CD4-positive, alpha-beta T cell treated with Interferon alpha-2 for 1 hour (primary cell): ENCODE data around the gene HS1BP3.

Source experiments
- DNase-seq, 2 donors: peaks; one replicate each; pipeline ENCODE4 v3.0.0-alpha.2; 2020 to 2022

HS1BP3 gene

GRCh38 chr2:20650877-20651730, at the start of gene HS1BP3:
HS1BP3 (minus strand) TSS chr2:20651098; CDS start chr2:20651063, 35 bp downstream.
- DNase-seq = peak; percentile 88 to 93

- no peak for DNase-seq
Observed at GRCh38 chr2:20698916-20699613, 48.2 kb upstream of the HS1BP3 start.

GRCh38 chr2:20697322-20697934, 46.5 kb upstream of the HS1BP3 start:
- no peak for DNase-seq

GRCh38 chr2:20696366-20696765, 45.5 kb upstream of the HS1BP3 start:
- no peak for DNase-seq

- no peak for DNase-seq
Observed at GRCh38 chr2:20693317-20693716, 42.4 kb upstream of the HS1BP3 start.

GRCh38 chr2:20692081-20692480, 41.2 kb upstream of the HS1BP3 start:
- DNase-seq = no peak

GRCh38 chr2:20691076-20691734, 40.3 kb upstream of the HS1BP3 start:
- DNase-seq = no peak

GRCh38 chr2:20689428-20690264, 38.7 kb upstream of the HS1BP3 start:
- DNase-seq = no peak

GRCh38 chr2:20687260-20687832, 36.4 kb upstream of the HS1BP3 start:
- no peak for DNase-seq

- DNase-seq = no peak
Observed at GRCh38 chr2:20684581-20685063, 33.7 kb upstream of the HS1BP3 start.

GRCh38 chr2:20682167-20682920, 31.4 kb upstream of the HS1BP3 start:
- no peak for DNase-seq

GRCh38 chr2:20680744-20681375, 30.0 kb upstream of the HS1BP3 start:
- DNase-seq = no peak

GRCh38 chr2:20678780-20679179, 27.9 kb upstream of the HS1BP3 start:
- DNase-seq = no peak

GRCh38 chr2:20678086-20678395, 27.1 kb upstream of the HS1BP3 start:
- no peak for DNase-seq

GRCh38 chr2:20677301-20678085, 26.6 kb upstream of the HS1BP3 start:
- DNase-seq = no peak

- no peak for DNase-seq
Observed at GRCh38 chr2:20676353-20677215, 25.7 kb upstream of the HS1BP3 start.

- DNase-seq = peak in 1 of 2 donors; percentile 23
Observed at GRCh38 chr2:20675701-20676352, 24.9 kb upstream of the HS1BP3 start.
